ENCODE data around the gene PRRG2.

PRRG2 gene

GRCh38 chr19:49557641-49558325, 23.3 kb upstream of the PRRG2 start:
- DNase-seq, result no peak

GRCh38 chr19:49558591-49558990, 22.5 kb upstream of the PRRG2 start:
- no peak for DNase-seq

GRCh38 chr19:49559443-49559842, 21.7 kb upstream of the PRRG2 start:
- DNase-seq, result no peak

- DNase-seq, result no peak
Measured at GRCh38 chr19:49559928-49560327, 21.2 kb upstream of the PRRG2 start.

GRCh38 chr19:49560358-49560900, 20.7 kb upstream of the PRRG2 start:
- DNase-seq, result no peak

- DNase-seq, result no peak
Measured at GRCh38 chr19:49564616-49565045, 16.5 kb upstream of the PRRG2 start.

- DNase-seq, result no peak
Measured at GRCh38 chr19:49565261-49565660, 15.9 kb upstream of the PRRG2 start.

- DNase-seq, result no peak
Measured at GRCh38 chr19:49566302-49566701, 14.8 kb upstream of the PRRG2 start.

GRCh38 chr19:49567861-49568441, 13.2 kb upstream of the PRRG2 start:
- DNase-seq, result no peak

- peak; percentile 71 for DNase-seq
Measured at GRCh38 chr19:49570138-49570856, 10.8 kb upstream of the PRRG2 start.

GRCh38 chr19:49570997-49571676, 10.0 kb upstream of the PRRG2 start:
- no peak for DNase-seq

- DNase-seq, result no peak
Measured at GRCh38 chr19:49573009-49573408, 8.1 kb upstream of the PRRG2 start.

- DNase-seq, result no peak
Measured at GRCh38 chr19:49573425-49573824, 7.7 kb upstream of the PRRG2 start.

- no peak for DNase-seq
Measured at GRCh38 chr19:49574206-49574755, 6.8 kb upstream of the PRRG2 start.

- DNase-seq, result no peak
Measured at GRCh38 chr19:49579193-49579592, 1.9 kb upstream of the PRRG2 start.

GRCh38 chr19:49579947-49580263, 1.2 kb upstream of the PRRG2 start:
- DNase-seq, result no peak

GRCh38 chr19:49580264-49581006, 681 bp upstream of the PRRG2 start, which contains the start of gene NOSIP:
TSS of gene NOSIP (minus strand) at chr19:49580556. CDS start at chr19:49560691, 19,865 bp downstream.
- DNase-seq, result peak; percentile 94

- DNase-seq, result no peak
Measured at GRCh38 chr19:49583239-49583638, 2.1 kb downstream of the PRRG2 start.

GRCh38 chr19:49585023-49585422, 3.9 kb downstream of the PRRG2 start:
- DNase-seq, result no peak

- no peak for DNase-seq
Measured at GRCh38 chr19:49587227-49587626, 6.1 kb downstream of the PRRG2 start.

- DNase-seq, result no peak
Measured at GRCh38 chr19:49588365-49589122, 7.4 kb downstream of the PRRG2 start.

GRCh38 chr19:49589502-49589905, 8.4 kb downstream of the PRRG2 start:
- DNase-seq, result no peak

Measured in NCI-H446 treated with DMSO at 0.1 percent for 48 hours (cell line).